GM12892 (cell line): ENCODE results near the gene LRRC8A.

Source experiments
- DNase-seq: peaks from one replicate; pipeline ENCODE4 v3.0.0; 2011; ENCODE audit not compliant: insufficient read length
- FAIRE-seq: peaks from 2 replicates; lab custom pipeline; 2011; peaks lifted over from hg19 to GRCh38; lab: Jason Lieb, UNC
- POLR2A ChIP-seq: IDR thresholded peaks from 2 replicates; pipeline ENCODE4 v1.6.1; 2011; ENCODE audit warnings: low read depth, low read length, control low read depth
- POLR2AphosphoS5 ChIP-seq: IDR thresholded peaks from 2 replicates; pipeline ENCODE4 v1.6.1; 2011; ENCODE audit warnings: low read depth, low read length, control low read depth
- TAF1 ChIP-seq: IDR thresholded peaks from 2 replicates; pipeline ENCODE4 v1.6.1; 2011; ENCODE audit warnings: low read depth, mild to moderate bottlenecking, control low read depth, low read length, borderline replicate concordance

Gene LRRC8A

DNA sequence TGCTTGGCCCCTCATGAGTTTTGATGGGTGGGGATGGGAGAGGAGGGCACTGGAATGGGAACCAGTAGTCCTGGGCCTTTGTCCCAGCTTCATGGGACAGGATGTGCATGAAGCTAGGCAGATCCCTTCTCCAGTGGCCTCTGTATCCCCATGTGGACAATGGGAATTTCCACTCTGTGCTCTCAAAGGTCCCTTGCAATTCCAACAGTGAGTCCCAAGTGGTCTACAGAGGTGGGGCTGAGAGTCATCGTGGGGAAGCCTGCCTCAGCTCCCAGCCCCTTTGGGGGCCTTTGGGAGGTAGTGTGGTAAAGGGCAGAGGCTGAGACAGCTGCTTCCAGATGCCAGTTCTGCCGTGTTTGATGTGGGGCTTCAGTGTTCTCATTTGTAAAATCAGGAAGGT, 37.0 kb downstream of the LRRC8A start:
- no peak for FAIRE-seq
- TF ChIP-seq TAF1 (no peak), POLR2A (no peak), POLR2AphosphoS5 (no peak)

DNA sequence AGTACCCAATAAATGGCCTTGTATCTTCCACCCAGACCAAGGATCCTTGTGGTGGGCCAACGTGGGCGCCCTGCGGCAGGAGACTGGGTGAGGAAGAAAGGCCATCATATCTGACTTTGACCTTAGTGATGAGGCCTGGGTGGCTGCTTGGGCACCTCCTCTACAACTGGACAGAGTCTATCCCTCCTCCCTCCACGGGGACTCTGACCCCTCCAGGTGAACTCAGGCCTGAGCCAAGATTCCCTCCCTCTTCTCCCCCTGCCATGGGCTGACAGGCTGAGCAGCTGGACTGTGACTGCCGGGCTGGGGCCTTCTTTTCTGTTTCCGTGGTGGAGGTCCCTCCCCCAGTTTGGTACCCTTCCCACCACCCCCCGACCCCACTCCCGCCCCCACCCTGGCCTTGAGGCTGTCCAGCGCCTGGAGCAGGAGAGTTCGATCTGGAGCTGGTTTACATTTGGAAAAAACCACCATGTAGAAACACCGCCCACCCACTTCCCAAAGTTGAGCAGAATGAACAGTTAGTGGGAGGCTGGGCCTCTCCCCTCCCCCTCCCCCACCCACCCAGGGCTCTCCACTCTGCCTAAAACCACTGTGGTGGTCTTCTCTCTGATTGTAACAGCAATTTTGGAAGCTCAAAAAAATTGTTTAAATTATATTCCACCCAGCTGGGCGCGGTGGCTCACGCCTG, 37.6 kb downstream of the LRRC8A start:
- TF ChIP-seq TAF1 (no peak), POLR2AphosphoS5 (no peak), POLR2A (no peak)
- DNase-seq: no peak
- no peak for FAIRE-seq

More for the DNA sequence above, 37.0 kb downstream of the LRRC8A start:
- DNase-seq: no peak

DNA sequence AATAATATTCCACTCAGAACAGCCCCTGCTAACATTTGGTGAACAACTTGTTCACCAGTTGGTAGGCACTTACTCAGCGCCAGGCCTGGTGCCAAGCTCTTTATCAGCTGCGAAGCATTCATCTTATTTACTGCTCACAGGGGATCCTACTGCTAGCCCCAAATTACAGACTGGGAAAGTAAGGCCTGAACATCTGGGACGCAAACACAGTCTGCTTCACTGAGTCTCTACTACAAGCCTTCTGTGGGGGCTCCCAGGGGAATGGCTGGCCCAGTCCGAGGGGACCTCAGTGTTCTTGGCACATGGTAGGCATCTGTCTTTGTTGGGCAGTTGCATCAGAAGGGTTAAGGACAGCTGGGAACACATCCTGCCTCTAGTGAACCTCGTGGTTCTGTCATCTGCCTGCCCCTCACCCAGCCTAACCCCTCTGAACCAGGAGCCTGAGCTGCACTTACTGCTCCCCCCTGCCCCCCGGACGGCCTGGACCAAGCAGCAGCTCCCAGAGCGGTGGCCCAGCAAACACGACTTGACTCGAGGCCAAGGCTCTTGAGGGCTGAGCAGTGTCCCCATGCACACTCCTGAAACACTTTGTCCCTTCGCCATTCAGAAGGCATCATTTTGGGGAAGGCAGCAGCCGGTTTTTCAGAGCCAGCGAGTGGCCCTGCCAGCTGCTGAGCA, 38.6 kb downstream of the LRRC8A start, which contains the start of gene PHYHD1:
Gene PHYHD1, plus strand, starts transcription at position 602 of the 678 bp plus-strand sequence. CDS start 1,342 bp downstream, outside the sequence.
- DNase-seq: no peak
- no peak for TF ChIP-seq POLR2AphosphoS5
- TF ChIP-seq POLR2A: no peak
- TF ChIP-seq TAF1: no peak
- no peak for FAIRE-seq

- no peak for TF ChIP-seq POLR2A
- no peak for FAIRE-seq
- no peak for DNase-seq
These were observed 40.2 kb downstream of the LRRC8A start for GRCh38 chr9:128921881-128922763.

GRCh38 chr9:128923493-128923883, 41.6 kb downstream of the LRRC8A start:
- no peak for DNase-seq
- TF ChIP-seq TAF1 (no peak), POLR2A (no peak), POLR2AphosphoS5 (no peak)
- FAIRE-seq: no peak

- TF ChIP-seq POLR2A: no peak
- TF ChIP-seq TAF1: no peak
- TF ChIP-seq POLR2AphosphoS5: no peak
- DNase-seq (peak; percentile 63), FAIRE-seq (peak; percentile 40)
These were observed 45.9 kb downstream of the LRRC8A start for GRCh38 chr9:128927731-128928411.

GRCh38 chr9:128928624-128929023, 46.7 kb downstream of the LRRC8A start:
- FAIRE-seq (no peak), DNase-seq (no peak)
- no peak for TF ChIP-seq POLR2A
- TF ChIP-seq TAF1: no peak
- no peak for TF ChIP-seq POLR2AphosphoS5

DNA sequence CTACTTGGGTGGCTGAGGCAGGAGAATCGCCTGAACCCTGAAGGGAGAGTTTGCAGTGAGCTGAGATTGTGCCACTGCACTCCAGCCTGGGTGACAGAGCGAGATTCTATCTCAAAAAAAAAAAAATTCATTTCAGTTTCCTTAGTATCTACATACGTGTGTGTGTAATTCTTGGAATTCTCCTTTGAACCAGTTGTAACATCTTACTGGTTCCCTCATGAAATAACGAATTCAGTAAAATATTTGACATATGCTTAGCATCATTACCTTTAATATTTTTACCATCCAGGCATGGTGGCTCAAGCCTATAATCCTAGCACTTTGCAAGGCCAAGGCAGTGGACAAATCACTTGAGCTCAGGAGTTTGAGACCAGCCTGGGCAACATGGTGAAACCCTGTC, 47.6 kb downstream of the LRRC8A start:
- no peak for FAIRE-seq
- TF ChIP-seq POLR2A (no peak), TAF1 (no peak)
- no peak for DNase-seq

GRCh38 chr9:128933731-128934130, 51.8 kb downstream of the LRRC8A start:
- FAIRE-seq (no peak), DNase-seq (no peak)
- TF ChIP-seq POLR2A (no peak), POLR2AphosphoS5 (no peak), TAF1 (no peak)

DNA sequence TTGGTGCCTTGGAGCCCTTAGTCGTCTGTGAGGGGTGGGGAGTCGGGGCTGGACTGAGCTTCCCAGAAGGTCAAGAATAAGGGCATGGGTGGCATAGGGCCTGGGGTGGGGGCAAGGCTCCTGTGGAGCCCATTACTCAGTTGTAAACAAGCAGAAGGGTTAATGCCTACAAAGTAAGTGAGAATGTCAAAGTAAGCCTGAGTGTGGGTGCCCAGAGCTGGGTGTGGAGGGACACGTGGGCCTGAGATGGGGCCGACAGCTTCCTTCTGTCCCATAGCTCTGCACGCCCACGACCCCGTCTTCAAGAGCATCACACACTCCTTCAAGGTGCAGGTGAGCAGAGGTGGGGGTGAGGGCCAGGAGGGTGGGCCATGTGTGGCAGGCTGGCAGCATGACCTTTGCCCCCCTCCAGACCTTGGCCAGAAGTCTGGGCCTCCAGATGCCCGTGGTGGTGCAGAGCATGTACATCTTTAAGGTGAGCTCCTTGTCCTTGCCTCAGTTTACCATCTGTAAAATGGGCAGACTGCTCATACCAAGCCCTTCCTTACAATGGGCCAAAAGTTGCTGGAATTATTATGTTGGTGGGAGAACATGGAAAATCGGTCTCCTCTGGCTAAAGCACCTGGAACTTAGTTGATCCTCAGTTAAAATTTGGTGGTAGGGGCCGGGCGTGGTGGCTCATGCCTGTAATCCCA, 54.4 kb downstream of the LRRC8A start:
- FAIRE-seq (no peak), DNase-seq (no peak)
- TF ChIP-seq POLR2AphosphoS5 (no peak), TAF1 (no peak), POLR2A (no peak)

- FAIRE-seq: no peak
- TF ChIP-seq TAF1 (no peak), POLR2A (no peak), POLR2AphosphoS5 (no peak)
- DNase-seq: no peak
These were observed 55.6 kb downstream of the LRRC8A start for GRCh38 chr9:128937310-128938165.
